ENCODE data around the gene AGAP3.

GRCh38 chr7:151085329-151085690 is 965 bp upstream of the AGAP3 start:
- TF ChIP-seq POLR2A (IDR thresholded peaks at IDR 0.05; ENCODE audit: low read depth, low read length) = no peak
- no peak for TF ChIP-seq POLR2AphosphoS5 (IDR thresholded peaks at IDR 0.05; ENCODE audit: low read depth, low read length)
- TF ChIP-seq TAF1 (IDR thresholded peaks at IDR 0.05; ENCODE audit: borderline replicate concordance, low read depth, low read length) = no peak

Data from GM12892 (cell line).